Measurements from ENCODE around the gene OTUD6A.

DNA sequence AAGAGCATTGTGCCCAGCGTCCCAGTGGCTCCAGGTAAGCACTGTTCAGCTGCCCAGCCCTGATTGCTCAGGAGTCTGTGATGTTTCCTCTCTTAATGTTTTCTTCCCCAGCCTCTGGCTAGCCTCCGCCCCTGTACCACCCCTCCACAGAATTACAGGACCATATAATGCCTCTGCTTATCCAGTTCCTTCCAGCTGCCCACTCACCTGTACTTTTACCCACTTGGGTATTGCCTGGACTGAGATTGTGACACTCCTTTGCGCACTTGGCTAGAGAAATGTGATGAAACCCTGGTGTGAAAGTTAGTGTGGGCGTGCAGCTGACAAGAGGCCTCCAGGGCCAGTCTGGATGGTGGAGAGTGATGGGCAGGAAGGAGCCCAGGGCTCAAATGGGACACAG is 12.3 kb upstream of the OTUD6A start, which contains the start of gene AWAT2:
- TF ChIP-seq EZH2 (IDR thresholded peaks at IDR 0.05; ENCODE audit: borderline replicate concordance, insufficient read depth, low read length, poor library complexity, severe bottlenecking), result no peak
- TF ChIP-seq, protein P1, sequence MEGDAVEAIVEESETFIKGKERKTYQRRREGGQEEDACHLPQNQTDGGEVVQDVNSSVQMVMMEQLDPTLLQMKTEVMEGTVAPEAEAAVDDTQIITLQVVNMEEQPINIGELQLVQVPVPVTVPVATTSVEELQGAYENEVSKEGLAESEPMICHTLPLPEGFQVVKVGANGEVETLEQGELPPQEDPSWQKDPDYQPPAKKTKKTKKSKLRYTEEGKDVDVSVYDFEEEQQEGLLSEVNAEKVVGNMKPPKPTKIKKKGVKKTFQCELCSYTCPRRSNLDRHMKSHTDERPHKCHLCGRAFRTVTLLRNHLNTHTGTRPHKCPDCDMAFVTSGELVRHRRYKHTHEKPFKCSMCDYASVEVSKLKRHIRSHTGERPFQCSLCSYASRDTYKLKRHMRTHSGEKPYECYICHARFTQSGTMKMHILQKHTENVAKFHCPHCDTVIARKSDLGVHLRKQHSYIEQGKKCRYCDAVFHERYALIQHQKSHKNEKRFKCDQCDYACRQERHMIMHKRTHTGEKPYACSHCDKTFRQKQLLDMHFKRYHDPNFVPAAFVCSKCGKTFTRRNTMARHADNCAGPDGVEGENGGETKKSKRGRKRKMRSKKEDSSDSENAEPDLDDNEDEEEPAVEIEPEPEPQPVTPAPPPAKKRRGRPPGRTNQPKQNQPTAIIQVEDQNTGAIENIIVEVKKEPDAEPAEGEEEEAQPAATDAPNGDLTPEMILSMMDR (IDR thresholded peaks at IDR 0.05; ENCODE audit: poor library complexity, severe bottlenecking), result no peak
